Neural progenitor cell (in vitro differentiated cells): Measurements from ENCODE around the gene YTHDF1.
"Not testable (repeated sequence)": the region's sequence is repeated elsewhere in the genome, so short reads cannot be mapped to it uniquely, and the experiment has no call there.

Experiments used
- EZH2 ChIP-seq: fragments of 200-600 bp; sonication (generic); IDR thresholded peaks from 2 replicates; pipeline ENCODE4 v1.6.1; 2017; ENCODE audit warnings: antibody characterized with exemption, mild to moderate bottlenecking, moderate library complexity
- TF ChIP-seq, protein P1 (sequence below): fragments of 200-600 bp; sonication (generic); IDR thresholded peaks from 2 replicates; pipeline ENCODE4 v1.5.1; 2017; ENCODE audit warnings: antibody characterized with exemption, mild to moderate bottlenecking

DNA sequence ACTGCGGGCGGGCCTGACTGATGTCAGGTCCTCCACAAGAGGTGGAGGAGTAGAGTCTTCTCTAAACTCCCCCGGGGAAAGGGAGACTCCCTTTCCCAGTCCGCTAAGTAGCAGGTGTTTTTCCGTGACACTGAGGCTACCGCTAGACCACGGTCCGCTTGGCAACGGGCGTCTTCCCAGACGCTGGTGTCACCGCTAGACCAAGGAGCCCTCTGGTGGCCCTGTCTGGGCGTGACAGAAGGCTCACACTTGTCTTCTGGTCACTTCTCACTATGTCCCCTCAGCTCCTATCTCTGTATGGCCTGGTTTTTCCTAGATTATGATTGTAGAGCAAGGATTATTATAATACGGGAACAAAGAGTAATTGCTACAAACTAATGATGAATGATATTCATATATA lies 35.4 kb upstream of the YTHDF1 start:
- TF ChIP-seq, protein P1, sequence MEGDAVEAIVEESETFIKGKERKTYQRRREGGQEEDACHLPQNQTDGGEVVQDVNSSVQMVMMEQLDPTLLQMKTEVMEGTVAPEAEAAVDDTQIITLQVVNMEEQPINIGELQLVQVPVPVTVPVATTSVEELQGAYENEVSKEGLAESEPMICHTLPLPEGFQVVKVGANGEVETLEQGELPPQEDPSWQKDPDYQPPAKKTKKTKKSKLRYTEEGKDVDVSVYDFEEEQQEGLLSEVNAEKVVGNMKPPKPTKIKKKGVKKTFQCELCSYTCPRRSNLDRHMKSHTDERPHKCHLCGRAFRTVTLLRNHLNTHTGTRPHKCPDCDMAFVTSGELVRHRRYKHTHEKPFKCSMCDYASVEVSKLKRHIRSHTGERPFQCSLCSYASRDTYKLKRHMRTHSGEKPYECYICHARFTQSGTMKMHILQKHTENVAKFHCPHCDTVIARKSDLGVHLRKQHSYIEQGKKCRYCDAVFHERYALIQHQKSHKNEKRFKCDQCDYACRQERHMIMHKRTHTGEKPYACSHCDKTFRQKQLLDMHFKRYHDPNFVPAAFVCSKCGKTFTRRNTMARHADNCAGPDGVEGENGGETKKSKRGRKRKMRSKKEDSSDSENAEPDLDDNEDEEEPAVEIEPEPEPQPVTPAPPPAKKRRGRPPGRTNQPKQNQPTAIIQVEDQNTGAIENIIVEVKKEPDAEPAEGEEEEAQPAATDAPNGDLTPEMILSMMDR: peak; percentile 39
- TF ChIP-seq EZH2: not testable (repeated sequence)
